Gastroesophageal sphincter (tissue), 4 donors: ENCODE data around the gene OBSL1. TPM values are rescaled to one million over a fixed set of nuclear protein-coding genes. Genes with fewer than 3 reads are reported as not detected.

Experiments used
- ATAC-seq: fragments of 150-250 bp; one replicate; pipeline ENCODE4 v1.9.1; 2016; ENCODE audit warnings: mild to moderate bottlenecking, moderate library complexity
- H3K27ac ChIP-seq, 4 donors: fragments of 200-600 bp; sonication (generic) in 3 of 4; 1 replicate in 3 of 4; 2 replicates in 1 of 4; pipeline ENCODE4 v1.5.1; 2016 to 2019
- H3K27me3 ChIP-seq: fragments of 200-600 bp; sonication (generic); one replicate; pipeline ENCODE4 v1.5.1; 2019
- H3K36me3 ChIP-seq, 2 donors: fragments of 200-600 bp; sonication (generic); one replicate each; pipeline ENCODE4 v1.5.1; 2019; ENCODE audit warnings: control low read depth in 1 of 2
- H3K4me1 ChIP-seq, 3 donors: fragments of 200-600 bp; sonication (generic); 1 replicate in 2 of 3; 2 replicates in 1 of 3; pipeline ENCODE4 v1.5.1; 2016 to 2019; ENCODE audit warnings: control low read depth in 2 of 3
- H3K4me3 ChIP-seq, 2 donors: fragments of 200-600 bp; sonication (generic); one replicate each; pipeline ENCODE4 v1.5.1; 2019; ENCODE audit warnings: mild to moderate bottlenecking in 1 of 2, moderate library complexity in 1 of 2
- H3K9me3 ChIP-seq, 3 donors: fragments of 200-600 bp; sonication (generic); one replicate each; pipeline ENCODE4 v1.5.1; 2017 to 2019; ENCODE audit warnings: control low read depth in 2 of 3
- EP300 ChIP-seq: sonication (generic); formaldehyde crosslinking; IDR thresholded peaks from one replicate; pipeline ENCODE4 v1.6.1; 2017; ENCODE audit warnings: antibody characterized with exemption, mild to moderate bottlenecking
- POLR2A ChIP-seq, 2 donors: fragments of 450-650 bp; IDR thresholded peaks; one replicate each; pipeline ENCODE4 v1.6.1; 2017; ENCODE audit warnings: antibody characterized with exemption in 2 of 2, mild to moderate bottlenecking in 2 of 2, moderate library complexity in 1 of 2
- POLR2AphosphoS5 ChIP-seq: sonication (generic); formaldehyde crosslinking; IDR thresholded peaks from one replicate; pipeline ENCODE4 v1.6.1; 2017; ENCODE audit warnings: antibody characterized with exemption
- WGBS, 2 donors: methylation state at CpG; one replicate each; pipeline ENCODE4 v1.1.5; 2018; ENCODE audit warnings: low coverage in 1 of 2; 5-methylcytosine and 5-hydroxymethylcytosine counted together
- total RNA-seq, 4 donors: library from RNA; depleted of rRNA; stranded (reverse); fragments of >200 nt; gene quantifications; one replicate each; pipeline ENCODE4 v1.1.0, GENCODE V29; 2016
- TF ChIP-seq, protein P1 (sequence below), 4 experiments: fragments of 200-600 bp in 2 of 4; fragments of 450-650 bp in 2 of 4; sonication (generic) in 1 of 4; IDR thresholded peaks; one replicate each; pipeline ENCODE4 v1.5.1; 2017 to 2019; ENCODE audit warnings: antibody characterized with exemption in 4 of 4, mild to moderate bottlenecking in 2 of 4, moderate library complexity in 2 of 4

Gene OBSL1
- total RNA-seq, 4 donors from 2014 or later: 73.2 to 118 (median 81.6) TPM

GRCh38 chr2:219612577-219613286 lies 41.4 kb upstream of the OBSL1 start:
- ATAC-seq: no peak
- H3K27ac ChIP-seq: no peak overlapping the region
- 78 to 79% methylated on average over 7 of the region's 15 CpGs for WGBS, 2 donors
- no peaks in the 10 kb centered on the region for H3K27me3 ChIP-seq
- TF ChIP-seq POLR2A (IDR thresholded peaks at IDR 0.05): no peak
- TF ChIP-seq EP300: no peak
- TF ChIP-seq POLR2AphosphoS5: no peak
- TF ChIP-seq, protein P1, sequence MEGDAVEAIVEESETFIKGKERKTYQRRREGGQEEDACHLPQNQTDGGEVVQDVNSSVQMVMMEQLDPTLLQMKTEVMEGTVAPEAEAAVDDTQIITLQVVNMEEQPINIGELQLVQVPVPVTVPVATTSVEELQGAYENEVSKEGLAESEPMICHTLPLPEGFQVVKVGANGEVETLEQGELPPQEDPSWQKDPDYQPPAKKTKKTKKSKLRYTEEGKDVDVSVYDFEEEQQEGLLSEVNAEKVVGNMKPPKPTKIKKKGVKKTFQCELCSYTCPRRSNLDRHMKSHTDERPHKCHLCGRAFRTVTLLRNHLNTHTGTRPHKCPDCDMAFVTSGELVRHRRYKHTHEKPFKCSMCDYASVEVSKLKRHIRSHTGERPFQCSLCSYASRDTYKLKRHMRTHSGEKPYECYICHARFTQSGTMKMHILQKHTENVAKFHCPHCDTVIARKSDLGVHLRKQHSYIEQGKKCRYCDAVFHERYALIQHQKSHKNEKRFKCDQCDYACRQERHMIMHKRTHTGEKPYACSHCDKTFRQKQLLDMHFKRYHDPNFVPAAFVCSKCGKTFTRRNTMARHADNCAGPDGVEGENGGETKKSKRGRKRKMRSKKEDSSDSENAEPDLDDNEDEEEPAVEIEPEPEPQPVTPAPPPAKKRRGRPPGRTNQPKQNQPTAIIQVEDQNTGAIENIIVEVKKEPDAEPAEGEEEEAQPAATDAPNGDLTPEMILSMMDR (IDR thresholded peaks at IDR 0.05): no peak
- H3K4me3 ChIP-seq: no peak overlapping the region
- no peaks in the 10 kb centered on the region for H3K9me3 ChIP-seq
- peaks cover 0 to 85% of the 10 kb centered on the region in 2 donors for H3K36me3 ChIP-seq
- H3K4me1 ChIP-seq: peaks cover 0 to 21% (median 0%) of the 10 kb centered on the region in 3 donors

GRCh38 chr2:219611866-219612576 lies 40.7 kb upstream of the OBSL1 start:
- ATAC-seq: no peak
- TF ChIP-seq, protein P1 (IDR thresholded peaks at IDR 0.05): no peak
- TF ChIP-seq POLR2A (IDR thresholded peaks at IDR 0.05) (no peak), EP300 (no peak), POLR2AphosphoS5 (no peak)
- Histone ChIP-seq H3K4me3 (no peak overlapping the region), H3K27ac (no peak overlapping the region), H3K36me3 (peaks cover 0 to 92% of the 10 kb centered on the region in 2 donors), H3K4me1 (peaks cover 0 to 21% (median 0%) of the 10 kb centered on the region in 3 donors), H3K27me3 (no peaks in the 10 kb centered on the region), H3K9me3 (no peaks in the 10 kb centered on the region)
- 50 to 88% methylated on average over 1 to 4 of the region's 12 CpGs for WGBS, 2 donors

- H3K4me3 ChIP-seq: no peak overlapping the region
- TF ChIP-seq EP300 (no peak), POLR2AphosphoS5 (no peak), POLR2A (IDR thresholded peaks at IDR 0.05) (no peak)
- TF ChIP-seq, protein P1 (IDR thresholded peaks at IDR 0.05): no peak
- H3K27ac ChIP-seq: no peak overlapping the region
- ATAC-seq: no peak
- peaks cover 0 to 21% (median 0%) of the 10 kb centered on the region in 3 donors for H3K4me1 ChIP-seq
- H3K36me3 ChIP-seq: peaks cover 0 to 94% of the 10 kb centered on the region in 2 donors
- WGBS, 2 donors: 76% methylated on average over 4 of the region's 9 CpGs; no CpG with 5 or more reads in 1 of the 2 donors
- no peaks in the 10 kb centered on the region for H3K9me3 ChIP-seq
- no peaks in the 10 kb centered on the region for H3K27me3 ChIP-seq
These were observed 40.0 kb upstream of the OBSL1 start for GRCh38 chr2:219611306-219611705.

- no peaks in the 10 kb centered on the region for H3K9me3 ChIP-seq
- H3K36me3 ChIP-seq: peaks cover 0 to 94% of the 10 kb centered on the region in 2 donors
- no peak overlapping the region for H3K4me3 ChIP-seq
- H3K27ac ChIP-seq: peak overlapping the region; percentile 27 to 79 (median 76)
- H3K4me1 ChIP-seq: peaks cover 0 to 21% (median 0%) of the 10 kb centered on the region in 3 donors
- no peak for ATAC-seq
- 40 to 70% methylated on average over 1 to 3 of the region's 13 CpGs for WGBS, 2 donors
- no peaks in the 10 kb centered on the region for H3K27me3 ChIP-seq
- TF ChIP-seq POLR2A (IDR thresholded peaks at IDR 0.05): no peak
- no peak for TF ChIP-seq EP300
- TF ChIP-seq POLR2AphosphoS5: no peak
These were observed 37.9 kb upstream of the OBSL1 start for GRCh38 chr2:219609149-219609750.

GRCh38 chr2:219608399-219608964 lies 37.1 kb upstream of the OBSL1 start:
- WGBS, 2 donors: 75 to 77% methylated on average over 2 to 4 of the region's 15 CpGs
- peaks cover 0 to 21% (median 0%) of the 10 kb centered on the region in 3 donors for H3K4me1 ChIP-seq
- TF ChIP-seq, protein P1 (IDR thresholded peaks at IDR 0.05): no peak
- TF ChIP-seq POLR2AphosphoS5 (no peak), EP300 (no peak), POLR2A (IDR thresholded peaks at IDR 0.05) (no peak)
- no peaks in the 10 kb centered on the region for H3K9me3 ChIP-seq
- no peak for ATAC-seq
- peak overlapping the region in 3 of 4 donors; percentile 76 to 79 (median 77) for H3K27ac ChIP-seq
- peaks cover 0 to 94% of the 10 kb centered on the region in 2 donors for H3K36me3 ChIP-seq
- no peaks in the 10 kb centered on the region for H3K27me3 ChIP-seq
- no peak overlapping the region for H3K4me3 ChIP-seq
